ENCODE results near the gene NAA10.

Gene NAA10

DNA sequence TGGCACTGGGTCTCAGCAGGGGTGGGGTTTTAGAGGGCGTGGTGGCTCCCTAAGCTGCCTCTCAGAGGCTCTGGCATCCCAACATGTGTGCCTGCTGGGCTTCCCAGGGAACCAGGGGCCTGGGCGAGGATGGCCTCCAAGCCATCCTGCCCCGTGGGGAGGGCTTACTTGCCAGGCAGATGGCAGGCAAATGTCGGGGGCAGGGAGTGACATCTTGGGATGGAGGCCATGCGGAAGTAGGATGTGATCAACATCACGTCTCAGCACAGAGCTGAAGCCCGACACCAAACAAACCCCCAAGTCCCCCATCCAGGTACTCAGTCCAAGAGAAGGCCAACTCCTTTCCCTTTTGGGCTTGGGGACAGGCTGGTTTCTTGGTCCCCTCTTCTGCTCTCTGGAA lies 53.6 kb downstream of the NAA10 start:
- no peak for DNase-seq

DNA sequence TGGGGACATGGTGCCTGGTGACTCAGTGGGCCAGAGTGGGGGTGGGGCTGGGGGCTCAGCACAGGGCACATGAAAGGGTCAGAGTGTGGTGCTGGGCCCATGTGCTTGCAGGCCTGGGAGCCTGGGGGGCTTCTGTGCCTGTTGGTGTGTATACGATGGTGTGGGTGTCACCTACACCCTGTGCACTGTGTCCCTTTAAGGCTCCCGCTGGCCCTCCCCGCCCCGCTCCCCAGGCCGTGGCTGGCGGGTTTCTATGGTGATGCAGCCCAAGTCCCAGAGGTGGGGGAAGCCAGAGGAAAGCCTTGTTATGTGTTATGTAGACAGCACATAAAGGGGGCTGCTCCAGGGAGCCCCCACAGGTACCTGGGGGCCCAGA lies 54.4 kb downstream of the NAA10 start:
- DNase-seq, result no peak

DNA sequence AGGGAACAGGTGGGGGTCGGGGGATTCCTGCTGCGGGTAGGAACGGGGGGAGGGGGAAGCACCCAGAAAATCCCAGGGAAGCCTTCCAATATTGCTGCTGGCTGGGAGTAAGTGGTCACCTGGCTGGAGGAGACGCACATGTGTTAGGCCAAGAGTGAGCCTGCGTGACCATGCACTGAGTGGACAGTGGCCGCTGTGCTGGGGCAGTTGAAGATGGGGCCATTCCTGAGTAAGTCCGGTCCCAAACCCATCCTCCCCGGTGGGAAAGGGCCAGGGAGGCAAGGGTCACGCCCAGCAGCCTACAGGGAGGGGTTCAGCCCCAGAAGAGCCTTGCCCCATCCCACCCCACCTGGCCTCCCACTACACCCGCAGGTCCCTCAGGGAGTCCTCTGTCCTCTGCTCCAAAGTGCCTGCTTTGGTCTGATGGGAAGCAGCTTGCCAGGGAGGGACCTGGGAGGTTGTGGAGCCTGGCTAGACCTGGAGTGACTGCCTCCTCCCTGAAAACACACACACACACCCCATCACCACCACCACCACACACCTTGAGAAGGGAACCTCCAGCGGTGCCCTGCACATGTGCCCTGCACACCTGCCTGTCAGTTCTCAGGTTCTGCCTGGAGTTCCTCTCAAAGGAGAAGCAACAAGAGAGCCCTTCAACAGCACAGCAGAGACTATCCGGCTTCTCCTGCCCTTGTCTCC lies 54.9 kb downstream of the NAA10 start:
- no peak for DNase-seq

Measured in CD4-positive, alpha-beta T cell treated with Interleukin-12 subunit alpha and Interleukin-12 subunit beta, for 1 hour (primary cell).